Activated T-helper 1 cell treated with Interleukin-2 at 50 U/mL for 16 hours (primary cell): ENCODE measurements around the gene ERAS.
"Not testable (repeated sequence)": the region's sequence is repeated elsewhere in the genome, so short reads cannot be mapped to it uniquely, and the experiment has no call there.

Experiments
- DNase-seq: peaks from one replicate; pipeline ENCODE4 v3.0.0-alpha.2; 2020; ENCODE audit warnings: low read depth

ERAS gene

GRCh38 chrX:48798318-48798717 is 28.0 kb upstream of the ERAS start:
- DNase-seq, result no peak

GRCh38 chrX:48800574-48801279 is 25.6 kb upstream of the ERAS start:
- DNase-seq, result no peak

GRCh38 chrX:48801280-48802088 is 24.8 kb upstream of the ERAS start, which contains the start of gene HDAC6:
Gene HDAC6, plus strand, starts transcription at chrX:48802067. Its CDS starts 626 bp downstream, at chrX:48802693.
- DNase-seq, result peak; percentile 92

GRCh38 chrX:48802089-48802904 is 24.0 kb upstream of the ERAS start:
- DNase-seq, result peak; percentile 23

- no peak for DNase-seq
These were observed 23.5 kb upstream of the ERAS start for GRCh38 chrX:48802905-48803200.

GRCh38 chrX:48806081-48806480 is 20.2 kb upstream of the ERAS start:
- DNase-seq, result no peak

- DNase-seq, result no peak
These were observed 12.7 kb upstream of the ERAS start for GRCh38 chrX:48813644-48814043.

- DNase-seq, result no peak
These were observed 11.6 kb upstream of the ERAS start for GRCh38 chrX:48814722-48815121.

GRCh38 chrX:48815266-48815665 is 11.0 kb upstream of the ERAS start:
- no peak for DNase-seq

- no peak for DNase-seq
These were observed 10.1 kb upstream of the ERAS start for GRCh38 chrX:48816014-48816810.

GRCh38 chrX:48818098-48818497 is 8.2 kb upstream of the ERAS start:
- no peak for DNase-seq

- DNase-seq, result no peak
These were observed 7.4 kb upstream of the ERAS start for GRCh38 chrX:48818866-48819265.

GRCh38 chrX:48819394-48819793 is 6.9 kb upstream of the ERAS start:
- DNase-seq, result not testable (repeated sequence)

GRCh38 chrX:48823053-48823452 is 3.3 kb upstream of the ERAS start:
- DNase-seq, result no peak

- no peak for DNase-seq
These were observed 2.2 kb upstream of the ERAS start for GRCh38 chrX:48824066-48824465.

- DNase-seq, result no peak
These were observed 752 bp downstream of the ERAS start for GRCh38 chrX:48826876-48827653.

GRCh38 chrX:48827654-48827968 is 1.3 kb downstream of the ERAS start:
- DNase-seq, result no peak

- DNase-seq, result no peak
These were observed 2.9 kb downstream of the ERAS start for GRCh38 chrX:48829016-48829735.

GRCh38 chrX:48831136-48831908 is 5.0 kb downstream of the ERAS start:
- DNase-seq, result no peak

- no peak for DNase-seq
These were observed 5.6 kb downstream of the ERAS start for GRCh38 chrX:48831909-48832291.
